ENCODE results near the gene RCN1.

- TF ChIP-seq EZH2 (IDR thresholded peaks at IDR 0.05; ENCODE audit: insufficient read depth, low read length), result no peak
- TF ChIP-seq CTCF (IDR thresholded peaks at IDR 0.05; ENCODE audit: insufficient read depth, low read depth, low read length), result no peak
These were observed 28.3 kb upstream of the RCN1 start for GRCh38 chr11:32062540-32062939.

All from astrocyte (in vitro differentiated cells and primary cell).